HG03460 (cell line): ENCODE data around the gene SMARCB1.

Experiments used
- ATAC-seq: cut with Tn5 transposase; IDR thresholded peaks from one replicate; pipeline ENCODE4 v1.9.1; 2021; ENCODE audit not compliant: unreplicated experiment

SMARCB1 gene

DNA sequence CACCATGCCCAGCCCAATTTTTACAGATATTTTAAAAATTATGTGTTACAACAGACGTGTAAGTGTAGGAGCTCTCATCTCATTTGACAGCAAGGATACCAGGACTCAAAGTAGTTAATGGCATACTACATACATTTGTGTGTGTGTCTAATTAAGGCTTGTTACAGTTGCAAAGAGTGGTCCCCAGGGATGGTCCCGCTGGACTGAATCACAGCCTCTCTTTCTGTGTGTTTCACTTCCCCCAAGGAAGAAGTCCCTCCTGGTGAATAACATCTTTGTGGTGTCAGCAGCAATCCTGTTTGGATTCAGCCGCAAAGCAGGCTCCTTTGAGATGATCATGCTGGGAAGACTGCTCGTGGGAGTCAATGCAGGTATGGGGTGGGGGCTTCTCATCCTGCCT lies 88.1 kb downstream of the SMARCB1 start:
- ATAC-seq, result no peak

DNA sequence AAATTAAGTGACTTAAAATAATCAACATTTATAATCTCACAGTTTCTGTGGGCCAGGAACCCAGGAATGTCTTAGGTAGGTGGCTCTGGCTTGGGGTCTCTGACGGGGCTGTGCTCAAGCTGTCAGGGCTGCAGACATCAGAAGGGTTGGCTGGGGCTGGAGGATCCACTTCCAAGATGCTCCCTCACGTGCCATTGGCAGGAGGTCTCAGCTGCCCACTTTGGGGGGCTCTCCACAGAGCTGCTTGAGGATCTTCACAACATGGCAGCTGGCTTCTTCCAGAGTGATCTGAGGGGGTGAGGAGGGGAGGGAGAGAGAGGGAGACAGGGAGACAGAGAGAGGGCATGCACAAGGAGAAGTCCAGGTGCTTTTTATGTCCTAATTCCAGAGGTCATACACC lies 89.0 kb downstream of the SMARCB1 start:
- no peak for ATAC-seq

DNA sequence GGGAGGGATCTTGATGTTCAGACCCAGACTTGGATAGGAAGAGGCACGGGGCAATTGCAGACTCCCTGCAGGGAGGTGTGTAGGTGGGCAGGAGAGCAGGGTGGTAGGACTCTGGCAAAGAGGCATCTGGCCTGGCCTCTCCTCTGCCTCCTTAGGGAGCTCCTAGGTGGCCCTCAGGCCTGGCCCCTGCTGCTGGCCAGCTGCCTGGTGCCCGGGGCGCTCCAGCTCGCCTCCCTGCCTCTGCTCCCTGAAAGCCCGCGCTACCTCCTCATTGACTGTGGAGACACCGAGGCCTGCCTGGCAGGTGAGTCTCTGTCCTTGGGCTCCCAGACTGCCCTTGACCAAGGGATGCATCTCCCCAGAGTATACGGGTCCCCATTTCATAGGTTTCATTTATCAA lies 90.8 kb downstream of the SMARCB1 start:
- no peak for ATAC-seq

DNA sequence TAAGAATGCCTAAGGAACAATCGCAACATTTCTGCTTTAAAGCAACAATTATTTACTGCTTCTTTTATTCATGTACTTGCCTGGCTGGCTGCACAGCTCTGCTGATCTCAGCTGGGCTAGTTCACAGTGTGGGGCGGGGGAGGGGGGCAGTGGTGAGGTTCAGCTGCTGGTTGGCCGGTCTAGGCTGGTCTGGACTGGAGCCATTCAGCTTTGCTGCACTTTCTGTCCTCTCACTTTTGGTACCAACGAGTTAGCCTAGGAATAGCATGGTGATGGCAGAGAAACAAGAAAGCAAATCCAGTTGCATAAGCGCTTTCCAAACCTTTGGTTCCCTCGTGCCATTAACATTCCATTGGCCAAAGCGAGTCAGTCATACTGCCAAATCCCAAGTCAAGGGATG lies 91.5 kb downstream of the SMARCB1 start:
- no peak for ATAC-seq

DNA sequence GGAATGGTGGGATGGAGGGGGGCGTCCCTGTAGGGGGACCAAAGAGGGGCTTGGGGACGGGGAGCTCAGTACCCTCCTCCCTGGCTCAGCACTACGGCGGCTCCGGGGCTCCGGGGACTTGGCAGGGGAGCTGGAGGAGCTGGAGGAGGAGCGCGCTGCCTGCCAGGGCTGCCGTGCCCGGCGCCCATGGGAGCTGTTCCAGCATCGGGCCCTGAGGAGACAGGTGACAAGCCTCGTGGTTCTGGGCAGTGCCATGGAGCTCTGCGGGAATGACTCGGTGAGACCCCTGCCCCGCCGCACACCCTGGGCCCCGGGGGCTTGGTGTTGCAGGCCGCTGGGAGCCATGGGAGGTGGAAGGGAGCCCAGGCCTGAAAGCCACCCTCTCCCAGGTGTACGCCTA lies 95.6 kb downstream of the SMARCB1 start:
- ATAC-seq, result no peak

DNA sequence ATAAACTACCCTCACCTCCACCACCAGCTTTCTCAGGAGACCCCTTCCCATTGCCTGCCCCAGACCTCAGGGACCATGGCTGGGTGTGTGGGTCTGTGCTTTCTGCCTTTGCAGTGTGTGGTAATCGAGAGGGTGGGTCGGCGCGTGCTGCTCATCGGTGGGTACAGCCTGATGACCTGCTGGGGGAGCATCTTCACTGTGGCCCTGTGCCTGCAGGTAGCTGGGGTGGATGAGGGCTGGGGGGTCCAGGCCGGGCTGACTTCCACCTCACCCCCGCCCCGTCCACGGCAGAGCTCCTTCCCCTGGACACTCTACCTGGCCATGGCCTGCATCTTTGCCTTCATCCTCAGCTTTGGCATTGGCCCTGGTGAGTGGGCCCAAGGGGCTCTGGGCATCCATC lies 96.9 kb downstream of the SMARCB1 start:
- ATAC-seq, result no peak

DNA sequence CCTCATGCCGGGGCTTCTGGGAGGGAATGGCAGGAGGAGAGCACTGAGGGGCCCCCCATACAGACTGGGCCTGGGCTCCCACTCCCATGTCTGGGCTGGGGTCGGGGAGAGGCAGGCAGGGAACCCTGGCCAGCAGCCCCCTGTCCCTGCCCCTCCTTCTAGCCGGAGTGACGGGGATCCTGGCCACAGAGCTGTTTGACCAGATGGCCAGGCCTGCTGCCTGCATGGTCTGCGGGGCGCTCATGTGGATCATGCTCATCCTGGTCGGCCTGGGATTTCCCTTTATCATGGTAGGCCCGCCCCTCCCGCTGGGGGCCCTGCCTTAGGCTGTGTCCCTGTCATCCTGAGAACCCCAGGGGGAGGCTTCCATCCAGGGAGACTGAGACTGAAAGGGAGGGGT lies 97.4 kb downstream of the SMARCB1 start:
- ATAC-seq, result no peak
